AG09309 (cell line): ENCODE measurements around the gene CES4A.
"Not testable (repeated sequence)": the region's sequence is repeated elsewhere in the genome, so short reads cannot be mapped to it uniquely, and the experiment has no call there.

Experiments used
- DNase-seq: peaks from one replicate; pipeline ENCODE4 v3.0.0-alpha.2; 2010; ENCODE audit warnings: low read depth
- H3K4me3 ChIP-seq: 2 replicates; pipeline ENCODE4 v1.5.1; 2011; ENCODE audit warnings: mild to moderate bottlenecking, low read depth, low read length, moderate library complexity; ENCODE audit not compliant: control insufficient read depth
- TF ChIP-seq, protein P1 (sequence below): IDR thresholded peaks from 2 replicates; pipeline ENCODE4 v1.5.1; 2011; ENCODE audit warnings: mild to moderate bottlenecking, low read depth, low read length, inconsistent platforms; ENCODE audit not compliant: insufficient read depth, control insufficient read depth; ENCODE audit errors: missing control alignments

CES4A gene

DNA sequence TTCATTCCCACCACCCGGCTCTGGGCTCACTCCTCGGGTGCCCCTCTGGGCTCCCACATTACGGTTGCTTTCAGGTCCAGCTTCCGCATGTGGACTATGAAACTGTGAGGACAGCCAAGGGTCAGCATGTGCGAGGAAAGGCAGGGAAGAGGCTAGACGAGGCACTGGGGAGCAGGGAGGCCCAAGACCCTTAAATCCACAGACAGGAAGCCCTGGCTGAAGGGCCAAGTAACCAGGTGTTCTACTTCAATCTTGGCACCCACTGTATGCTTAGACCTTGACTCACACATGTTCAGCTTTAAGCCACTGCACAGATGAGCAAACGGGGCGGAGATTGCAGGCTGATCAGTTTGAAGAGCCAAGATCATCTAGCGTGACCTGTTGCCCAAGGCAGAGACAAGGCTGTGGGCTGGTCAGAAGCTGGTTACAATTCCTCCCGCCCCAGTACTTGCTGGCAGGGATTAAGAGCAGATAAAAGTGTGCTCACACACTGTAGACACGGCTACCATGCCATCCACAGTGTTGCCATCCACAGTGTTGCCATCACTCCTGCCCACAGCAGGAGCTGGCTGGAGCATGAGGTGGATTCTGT lies at the start of gene CES4A:
CES4A (plus strand) TSS at position 393 of the 592 bp plus-strand sequence; CDS start at position 577, 184 bp downstream.
- no peak within 1 kb of the TSS for H3K4me3 ChIP-seq
- no peak for DNase-seq
- TF ChIP-seq, protein P1, sequence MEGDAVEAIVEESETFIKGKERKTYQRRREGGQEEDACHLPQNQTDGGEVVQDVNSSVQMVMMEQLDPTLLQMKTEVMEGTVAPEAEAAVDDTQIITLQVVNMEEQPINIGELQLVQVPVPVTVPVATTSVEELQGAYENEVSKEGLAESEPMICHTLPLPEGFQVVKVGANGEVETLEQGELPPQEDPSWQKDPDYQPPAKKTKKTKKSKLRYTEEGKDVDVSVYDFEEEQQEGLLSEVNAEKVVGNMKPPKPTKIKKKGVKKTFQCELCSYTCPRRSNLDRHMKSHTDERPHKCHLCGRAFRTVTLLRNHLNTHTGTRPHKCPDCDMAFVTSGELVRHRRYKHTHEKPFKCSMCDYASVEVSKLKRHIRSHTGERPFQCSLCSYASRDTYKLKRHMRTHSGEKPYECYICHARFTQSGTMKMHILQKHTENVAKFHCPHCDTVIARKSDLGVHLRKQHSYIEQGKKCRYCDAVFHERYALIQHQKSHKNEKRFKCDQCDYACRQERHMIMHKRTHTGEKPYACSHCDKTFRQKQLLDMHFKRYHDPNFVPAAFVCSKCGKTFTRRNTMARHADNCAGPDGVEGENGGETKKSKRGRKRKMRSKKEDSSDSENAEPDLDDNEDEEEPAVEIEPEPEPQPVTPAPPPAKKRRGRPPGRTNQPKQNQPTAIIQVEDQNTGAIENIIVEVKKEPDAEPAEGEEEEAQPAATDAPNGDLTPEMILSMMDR, result no peak

DNA sequence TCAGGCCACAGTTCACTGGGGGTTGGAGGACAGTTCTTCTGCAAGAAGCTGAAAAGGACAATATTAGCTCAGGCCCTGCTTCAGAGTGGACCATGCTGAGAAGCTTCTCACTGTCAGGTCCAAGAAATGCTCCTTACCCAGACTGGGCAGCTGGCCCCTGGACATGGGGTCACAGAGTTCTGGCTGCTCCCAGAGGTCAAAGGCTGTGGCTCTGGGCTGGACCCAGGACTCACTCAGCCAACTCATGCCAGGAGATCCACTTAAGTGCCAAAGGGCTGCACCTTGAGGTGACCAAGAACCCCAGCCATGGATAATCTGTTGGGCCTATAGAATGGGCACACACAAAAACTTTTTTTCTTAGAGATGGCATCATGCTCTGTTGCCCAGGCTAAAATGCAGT lies 49.0 kb upstream of the CES4A start:
- DNase-seq, result no peak
- TF ChIP-seq, protein P1, result no peak
- no peak overlapping the region for H3K4me3 ChIP-seq

DNA sequence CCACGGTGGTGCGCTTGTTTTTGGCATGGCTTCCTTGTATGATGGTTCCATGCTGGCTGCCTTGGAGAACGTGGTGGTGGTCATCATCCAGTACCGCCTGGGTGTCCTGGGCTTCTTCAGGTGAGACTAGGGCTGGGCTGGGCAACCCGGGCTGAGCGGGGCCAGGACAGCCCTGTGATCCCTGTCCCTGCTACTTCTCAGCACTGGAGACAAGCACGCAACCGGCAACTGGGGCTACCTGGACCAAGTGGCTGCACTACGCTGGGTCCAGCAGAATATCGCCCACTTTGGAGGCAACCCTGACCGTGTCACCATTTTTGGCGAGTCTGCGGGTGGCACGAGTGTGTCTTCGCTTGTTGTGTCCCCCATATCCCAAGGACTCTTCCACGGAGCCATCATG lies 48.2 kb upstream of the CES4A start:
- DNase-seq, result no peak
- no peak overlapping the region for H3K4me3 ChIP-seq
- TF ChIP-seq, protein P1, result no peak

DNA sequence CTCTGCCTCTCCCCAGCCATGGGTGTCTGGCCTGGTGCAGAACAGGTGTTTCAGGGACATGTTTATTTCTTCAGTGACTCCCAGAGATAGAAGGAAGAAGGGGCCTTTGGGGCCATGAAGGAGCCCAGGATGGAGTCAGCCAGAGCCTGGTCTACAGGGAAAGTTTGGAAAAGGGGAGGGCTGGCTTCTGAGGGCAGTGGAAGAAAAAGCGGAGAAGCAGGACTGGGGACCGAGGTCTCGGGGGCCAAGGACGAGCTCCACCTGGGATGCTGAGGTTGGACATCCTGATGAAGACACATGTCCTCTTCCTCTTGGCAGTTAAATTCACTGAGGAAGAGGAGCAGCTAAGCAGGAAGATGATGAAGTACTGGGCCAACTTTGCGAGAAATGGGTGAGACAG lies 45.4 kb upstream of the CES4A start:
- no peak for DNase-seq
- TF ChIP-seq, protein P1, result no peak
- no peak overlapping the region for H3K4me3 ChIP-seq

DNA sequence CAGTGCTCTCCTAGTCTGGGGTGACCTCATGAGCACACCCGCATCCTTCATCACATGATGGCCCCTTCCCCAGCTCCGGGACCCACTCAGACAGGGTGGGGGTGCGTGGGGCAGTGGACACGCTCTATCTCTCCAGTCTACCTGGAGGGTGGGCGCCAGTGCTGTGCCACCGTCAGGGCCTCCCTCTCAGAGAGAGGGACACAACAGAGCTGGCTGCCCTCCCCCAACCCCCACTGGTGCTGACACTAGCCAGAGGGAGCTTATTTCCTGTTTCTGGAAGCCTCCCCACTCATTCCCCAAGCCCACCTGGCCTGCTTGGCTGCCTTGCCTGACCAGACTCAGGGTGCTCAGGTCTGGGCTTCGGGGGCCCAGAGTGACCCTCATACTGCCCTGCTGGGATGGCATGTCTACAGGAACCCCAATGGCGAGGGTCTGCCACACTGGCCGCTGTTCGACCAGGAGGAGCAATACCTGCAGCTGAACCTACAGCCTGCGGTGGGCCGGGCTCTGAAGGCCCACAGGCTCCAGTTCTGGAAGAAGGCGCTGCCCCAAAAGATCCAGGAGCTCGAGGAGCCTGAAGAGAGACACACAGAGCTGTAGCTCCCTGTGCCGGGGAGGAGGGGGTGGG lies 44.8 kb upstream of the CES4A start:
- TF ChIP-seq, protein P1, result no peak
- no peak overlapping the region for H3K4me3 ChIP-seq
- no peak for DNase-seq

DNA sequence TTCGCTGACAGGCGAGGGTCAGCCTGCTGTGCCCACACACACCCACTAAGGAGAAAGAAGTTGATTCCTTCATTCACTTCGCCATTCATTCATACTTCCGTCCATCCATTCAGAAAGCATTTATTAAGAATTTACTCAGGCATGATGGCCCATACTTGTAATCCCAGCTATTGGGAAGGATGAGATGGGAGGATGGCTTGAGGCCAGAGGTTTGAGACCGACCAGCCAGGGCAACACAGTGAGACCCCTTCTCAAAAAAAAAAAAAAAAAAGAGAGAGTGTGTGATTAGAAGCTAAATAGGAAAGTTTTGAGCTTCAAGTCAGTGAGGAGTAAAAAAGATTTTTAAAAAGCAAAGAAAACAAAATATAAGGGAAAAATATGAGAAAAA lies 44.3 kb upstream of the CES4A start:
- DNase-seq, result no peak
- TF ChIP-seq, protein P1, result no peak
- no peak overlapping the region for H3K4me3 ChIP-seq

DNA sequence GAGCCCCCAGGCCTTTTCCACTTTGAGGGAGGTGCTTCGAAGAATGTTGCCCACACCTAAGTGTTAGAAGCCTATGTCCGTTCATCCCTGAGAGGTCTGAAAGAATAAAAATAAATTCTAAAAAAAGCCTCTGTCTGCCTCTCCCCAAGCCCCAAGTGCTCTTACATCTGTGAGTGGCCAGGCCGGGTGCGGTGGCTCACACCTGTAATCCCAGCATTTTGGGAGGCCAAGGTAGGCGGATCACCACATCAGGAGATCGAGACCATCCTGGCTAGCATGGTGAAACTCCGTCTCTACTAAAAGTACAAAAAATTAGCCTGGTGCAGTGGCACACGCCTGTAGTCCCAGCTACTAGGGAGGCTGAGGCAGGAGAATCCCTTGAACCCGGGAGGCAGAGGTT lies 43.4 kb upstream of the CES4A start:
- not testable (repeated sequence) for DNase-seq, H3K4me3 ChIP-seq
